HG03521 (cell line): ENCODE results near the gene FGA.

ENCODE experiments used
- ATAC-seq: cut with Tn5 transposase; IDR thresholded peaks from one replicate; pipeline ENCODE4 v1.9.1; 2021; ENCODE audit warnings: mild to moderate bottlenecking, moderate library complexity; ENCODE audit not compliant: unreplicated experiment

The FGA gene

GRCh38 chr4:154542271-154542879 is 48.2 kb downstream of the FGA start:
- no peak for ATAC-seq
